Lower leg skin (tissue), 4 donors: ENCODE data around the gene CRYAB. TPM values are rescaled to one million over a fixed set of nuclear protein-coding genes. Genes with fewer than 3 reads are reported as not detected.
A peak's percentile ranks its signal among the peaks of the same experiment; 100 is the strongest.

Source experiments
- DNase-seq, 2 donors: peaks; one replicate each; pipeline ENCODE4 v3.0.0-alpha.2; 2019; ENCODE audit warnings: low spot score in 2 of 2
- H3K4me3 ChIP-seq: fragments of 200-600 bp; sonication (generic); 2 replicates; pipeline ENCODE4 v1.5.1; 2017; ENCODE audit warnings: mild to moderate bottlenecking, low read depth; ENCODE audit not compliant: poor library complexity, severe bottlenecking
- POLR2A ChIP-seq, 2 donors: fragments of 450-650 bp; IDR thresholded peaks; one replicate each; pipeline ENCODE4 v1.6.1; 2016 to 2017; ENCODE audit warnings: antibody characterized with exemption in 2 of 2, mild to moderate bottlenecking in 1 of 2, moderate library complexity in 1 of 2
- WGBS, 2 donors: methylation state at CpG; one replicate each; pipeline ENCODE4 v1.1.5; 2018; 5-methylcytosine and 5-hydroxymethylcytosine counted together
- intact Hi-C: fragments of 100-400 bp; cut with DNase I; formaldehyde crosslinking; loops from one replicate; pipeline ENCODE4 v1.15.0; 2023; ENCODE audit warnings: low total_unique reads
- total RNA-seq, 4 donors: library from RNA; depleted of rRNA; stranded (reverse); fragments of >200 nt; gene quantifications; one replicate each; pipeline ENCODE4 v1.1.0, GENCODE V29; 2016
- TF ChIP-seq, protein P1 (sequence below), 3 donors: fragments of 450-650 bp; IDR thresholded peaks; one replicate each; pipeline ENCODE4 v1.5.1; 2016; ENCODE audit warnings: antibody characterized with exemption in 3 of 3, mild to moderate bottlenecking in 3 of 3, moderate library complexity in 2 of 3

Gene CRYAB
- total RNA-seq, 4 donors from 2014 or later, result 130 to 209 (median 200) TPM

DNA sequence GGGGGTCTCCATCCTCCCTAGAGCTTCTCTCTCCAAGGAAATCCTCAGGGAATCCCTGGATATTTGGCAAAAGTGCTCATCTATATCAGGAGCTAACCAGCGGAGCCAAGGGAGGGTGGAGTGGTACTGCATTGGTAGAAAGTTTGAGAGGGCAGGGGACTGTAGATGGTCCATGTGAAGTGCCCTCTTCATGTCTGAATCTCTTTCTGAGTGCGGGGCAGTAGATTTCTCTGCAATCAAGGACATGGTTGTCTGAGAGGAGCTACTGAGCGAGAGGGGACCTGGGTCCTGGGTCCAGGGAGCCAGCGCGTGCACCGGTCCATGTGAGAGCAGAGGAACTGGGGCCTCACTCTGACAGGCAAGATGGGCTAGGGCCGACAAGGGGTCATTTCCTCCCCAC is 26.3 kb upstream of the CRYAB start:
- intact Hi-C loops, result no loop called here
- DNase-seq, result no peak
- TF ChIP-seq POLR2A (IDR thresholded peaks at IDR 0.05), result no peak
- TF ChIP-seq, protein P1, sequence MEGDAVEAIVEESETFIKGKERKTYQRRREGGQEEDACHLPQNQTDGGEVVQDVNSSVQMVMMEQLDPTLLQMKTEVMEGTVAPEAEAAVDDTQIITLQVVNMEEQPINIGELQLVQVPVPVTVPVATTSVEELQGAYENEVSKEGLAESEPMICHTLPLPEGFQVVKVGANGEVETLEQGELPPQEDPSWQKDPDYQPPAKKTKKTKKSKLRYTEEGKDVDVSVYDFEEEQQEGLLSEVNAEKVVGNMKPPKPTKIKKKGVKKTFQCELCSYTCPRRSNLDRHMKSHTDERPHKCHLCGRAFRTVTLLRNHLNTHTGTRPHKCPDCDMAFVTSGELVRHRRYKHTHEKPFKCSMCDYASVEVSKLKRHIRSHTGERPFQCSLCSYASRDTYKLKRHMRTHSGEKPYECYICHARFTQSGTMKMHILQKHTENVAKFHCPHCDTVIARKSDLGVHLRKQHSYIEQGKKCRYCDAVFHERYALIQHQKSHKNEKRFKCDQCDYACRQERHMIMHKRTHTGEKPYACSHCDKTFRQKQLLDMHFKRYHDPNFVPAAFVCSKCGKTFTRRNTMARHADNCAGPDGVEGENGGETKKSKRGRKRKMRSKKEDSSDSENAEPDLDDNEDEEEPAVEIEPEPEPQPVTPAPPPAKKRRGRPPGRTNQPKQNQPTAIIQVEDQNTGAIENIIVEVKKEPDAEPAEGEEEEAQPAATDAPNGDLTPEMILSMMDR (IDR thresholded peaks at IDR 0.05), result no peak
- 72 to 82% methylated on average over 7 of the region's 7 CpGs for WGBS, 2 donors
- no peak overlapping the region for H3K4me3 ChIP-seq

DNA sequence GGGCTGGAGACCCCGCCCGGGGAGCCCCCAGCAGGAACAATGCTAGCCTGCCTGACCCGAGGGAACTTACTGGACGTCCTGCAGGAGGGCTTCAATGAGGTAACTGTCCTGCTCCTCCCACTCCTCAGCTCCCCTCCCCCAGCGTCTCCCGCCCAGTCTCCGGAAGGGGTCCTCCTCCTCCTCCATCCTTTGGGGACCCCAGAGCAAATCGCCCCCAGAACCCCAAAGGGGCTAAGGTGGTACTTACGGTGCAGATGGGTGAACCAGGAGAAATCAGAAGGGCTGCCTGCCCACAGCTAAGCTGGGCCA is 25.8 kb upstream of the CRYAB start:
- 17 to 22% methylated on average over 7 to 9 of the region's 9 CpGs for WGBS, 2 donors
- TF ChIP-seq, protein P1 (IDR thresholded peaks at IDR 0.05), result no peak
- no peak for TF ChIP-seq POLR2A (IDR thresholded peaks at IDR 0.05)
- H3K4me3 ChIP-seq, result peak overlapping the region; percentile 44
- intact Hi-C loops, result no loop called here
- DNase-seq, result no peak

DNA sequence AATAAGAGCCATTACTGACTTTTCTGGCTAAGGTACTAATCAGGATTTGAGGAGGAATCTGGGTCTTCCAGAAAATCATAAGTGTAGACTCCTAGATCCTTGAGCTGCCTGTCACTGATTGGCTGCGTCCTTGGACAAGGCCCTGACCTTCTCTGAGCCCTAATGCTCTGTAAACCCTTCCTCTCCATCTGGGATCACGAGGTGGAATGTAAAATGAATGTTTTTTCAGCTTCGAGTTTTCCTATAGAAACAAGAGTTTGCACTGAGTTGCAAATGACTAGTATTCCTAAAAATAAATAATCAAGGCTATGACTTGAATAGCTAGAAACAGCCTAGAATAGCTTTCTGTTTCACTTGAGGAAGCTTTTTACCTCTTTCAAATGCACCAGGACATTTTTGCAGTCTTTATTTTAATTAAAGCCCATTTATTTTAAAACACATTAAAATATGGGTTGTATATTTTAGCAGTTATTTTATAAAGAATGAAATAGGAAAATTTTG is 24.5 kb upstream of the CRYAB start:
- 64 to 69% methylated on average over 3 of the region's 3 CpGs for WGBS, 2 donors
- intact Hi-C loops, result no loop called here

DNA sequence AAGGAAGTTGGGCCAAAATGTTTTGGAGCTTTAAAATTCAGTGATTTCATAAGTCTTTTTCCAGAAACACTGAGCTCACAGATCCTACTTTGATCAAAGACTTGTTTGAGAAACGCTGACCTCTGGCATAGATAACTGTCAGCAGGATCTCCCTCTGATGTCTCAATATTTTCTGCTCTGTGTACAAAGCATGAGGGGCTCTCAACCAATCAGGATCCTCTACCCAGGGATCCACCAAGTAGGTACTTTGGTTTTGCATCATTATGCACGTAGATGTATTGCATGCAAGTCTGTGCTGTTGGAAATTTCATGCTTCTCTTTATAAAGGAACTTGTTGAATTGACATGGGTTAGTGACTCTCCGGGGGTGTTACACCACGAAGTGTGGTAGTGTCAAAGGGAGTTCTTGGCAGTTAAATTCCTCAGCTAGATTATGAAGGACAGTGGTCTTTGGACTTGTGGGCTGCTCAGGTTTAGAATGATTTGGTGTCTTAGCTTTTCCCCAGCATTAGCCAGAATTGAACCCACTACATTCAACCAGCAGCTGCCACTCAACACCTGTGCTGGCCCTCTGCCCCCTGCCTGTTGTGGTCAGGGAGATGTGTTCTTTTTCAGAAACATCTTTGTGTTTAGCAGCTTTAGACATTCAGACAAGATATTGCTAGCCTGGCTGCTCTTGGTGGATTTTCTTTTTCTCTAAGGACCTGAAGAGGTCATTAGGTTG is 23.9 kb upstream of the CRYAB start:
- H3K4me3 ChIP-seq, result no peak overlapping the region
- 58 to 62% methylated on average over 4 of the region's 4 CpGs for WGBS, 2 donors
- intact Hi-C loops, result no loop called here
- DNase-seq, result no peak
- TF ChIP-seq POLR2A (IDR thresholded peaks at IDR 0.05), result no peak
- TF ChIP-seq, protein P1 (IDR thresholded peaks at IDR 0.05), result no peak

More for the DNA sequence above, 24.5 kb upstream of the CRYAB start:
- TF ChIP-seq, protein P1 (IDR thresholded peaks at IDR 0.05), result no peak
- no peak for TF ChIP-seq POLR2A (IDR thresholded peaks at IDR 0.05)
- H3K4me3 ChIP-seq, result no peak overlapping the region
- no peak for DNase-seq

DNA sequence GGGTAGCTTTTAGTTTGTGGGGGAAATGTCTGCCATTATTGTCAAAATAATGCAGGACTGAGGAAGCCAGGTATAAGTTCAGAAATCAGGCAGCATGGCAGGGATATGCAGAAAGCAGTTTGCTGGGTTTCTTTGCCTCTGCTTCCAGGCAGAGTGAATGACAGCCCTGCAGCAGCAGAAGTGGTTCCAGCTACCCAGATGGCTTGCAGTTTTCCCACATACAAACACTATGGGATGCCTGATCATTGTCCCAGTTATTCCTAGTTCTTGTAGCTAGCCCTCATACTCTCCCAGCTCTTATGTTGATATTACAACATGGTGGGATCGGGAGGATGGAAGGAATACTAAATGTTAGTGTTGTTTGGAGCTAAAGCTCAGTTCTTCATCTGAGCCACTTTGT is 22.7 kb upstream of the CRYAB start:
- intact Hi-C loops, result loop anchor here (5.0 kb wide), 1 partner anchor 48 kb away; no protein-coding TSS in a partner anchor

More for the DNA sequence above, 22.7 kb upstream of the CRYAB start:
- no peak for DNase-seq
- WGBS, 2 donors, result 86 to 87% methylated on average over 1 of the region's 1 CpG
- no peak overlapping the region for H3K4me3 ChIP-seq
- TF ChIP-seq, protein P1 (IDR thresholded peaks at IDR 0.05), result no peak
- no peak for TF ChIP-seq POLR2A (IDR thresholded peaks at IDR 0.05)
